ENCODE measurements around the gene PHACTR3.

PHACTR3 gene

DNA sequence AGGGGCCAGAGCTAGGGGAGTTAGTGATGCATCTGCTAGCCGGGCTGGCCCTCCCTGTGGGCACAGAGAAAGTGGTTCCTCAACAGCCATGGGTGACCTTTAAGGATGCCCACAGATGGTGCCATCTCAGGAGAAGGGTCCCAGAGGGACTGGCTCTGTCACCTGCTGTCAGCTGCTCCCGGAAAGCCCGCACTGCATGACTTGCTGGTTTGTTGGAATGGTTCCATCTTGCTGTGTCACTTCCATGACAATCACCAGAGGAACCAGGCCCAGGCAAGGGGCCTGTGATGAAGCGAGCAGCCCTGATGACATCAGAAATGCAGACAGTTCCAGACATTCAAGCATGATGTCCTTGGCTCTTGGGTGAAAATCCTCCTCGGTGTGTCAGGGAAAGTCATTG is 125.2 kb downstream of the PHACTR3 start:
- peak; percentile 72 for DNase-seq (ENCODE audit: low spot score)
- ATAC-seq (ENCODE audit: low read depth) = no peak
- H3K4me3 ChIP-seq (ENCODE audit: severe bottlenecking) = no peak overlapping the region
- no peaks in the 10 kb centered on the region for H3K9me3 ChIP-seq (ENCODE audit: severe bottlenecking)
- TF ChIP-seq, protein P1, sequence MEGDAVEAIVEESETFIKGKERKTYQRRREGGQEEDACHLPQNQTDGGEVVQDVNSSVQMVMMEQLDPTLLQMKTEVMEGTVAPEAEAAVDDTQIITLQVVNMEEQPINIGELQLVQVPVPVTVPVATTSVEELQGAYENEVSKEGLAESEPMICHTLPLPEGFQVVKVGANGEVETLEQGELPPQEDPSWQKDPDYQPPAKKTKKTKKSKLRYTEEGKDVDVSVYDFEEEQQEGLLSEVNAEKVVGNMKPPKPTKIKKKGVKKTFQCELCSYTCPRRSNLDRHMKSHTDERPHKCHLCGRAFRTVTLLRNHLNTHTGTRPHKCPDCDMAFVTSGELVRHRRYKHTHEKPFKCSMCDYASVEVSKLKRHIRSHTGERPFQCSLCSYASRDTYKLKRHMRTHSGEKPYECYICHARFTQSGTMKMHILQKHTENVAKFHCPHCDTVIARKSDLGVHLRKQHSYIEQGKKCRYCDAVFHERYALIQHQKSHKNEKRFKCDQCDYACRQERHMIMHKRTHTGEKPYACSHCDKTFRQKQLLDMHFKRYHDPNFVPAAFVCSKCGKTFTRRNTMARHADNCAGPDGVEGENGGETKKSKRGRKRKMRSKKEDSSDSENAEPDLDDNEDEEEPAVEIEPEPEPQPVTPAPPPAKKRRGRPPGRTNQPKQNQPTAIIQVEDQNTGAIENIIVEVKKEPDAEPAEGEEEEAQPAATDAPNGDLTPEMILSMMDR (IDR thresholded peaks at IDR 0.05; ENCODE audit: poor library complexity, severe bottlenecking) = no peak
- H3K27ac ChIP-seq (ENCODE audit: poor library complexity, severe bottlenecking) = no peak overlapping the region
- H3K27me3 ChIP-seq (ENCODE audit: insufficient read depth, poor library complexity, severe bottlenecking) = peaks cover 90% of the 10 kb centered on the region
- no peaks in the 10 kb centered on the region for H3K4me1 ChIP-seq (ENCODE audit: insufficient read depth, poor library complexity, severe bottlenecking)
- H3K36me3 ChIP-seq (ENCODE audit: low read depth) = no peaks in the 10 kb centered on the region

- DNase-seq (ENCODE audit: low spot score) = no peak
- peaks cover 96% of the 10 kb centered on the region for H3K27me3 ChIP-seq (ENCODE audit: insufficient read depth, poor library complexity, severe bottlenecking)
- no peak overlapping the region for H3K27ac ChIP-seq (ENCODE audit: poor library complexity, severe bottlenecking)
- H3K9me3 ChIP-seq (ENCODE audit: severe bottlenecking) = no peaks in the 10 kb centered on the region
- TF ChIP-seq, protein P1 (IDR thresholded peaks at IDR 0.05; ENCODE audit: poor library complexity, severe bottlenecking) = no peak
- H3K36me3 ChIP-seq (ENCODE audit: low read depth) = no peaks in the 10 kb centered on the region
- H3K4me1 ChIP-seq (ENCODE audit: insufficient read depth, poor library complexity, severe bottlenecking) = no peaks in the 10 kb centered on the region
- H3K4me3 ChIP-seq (ENCODE audit: severe bottlenecking) = no peak overlapping the region
- no peak for ATAC-seq (ENCODE audit: low read depth)
Measured at GRCh38 chr20:59730722-59731121, 126.4 kb downstream of the PHACTR3 start.

DNA sequence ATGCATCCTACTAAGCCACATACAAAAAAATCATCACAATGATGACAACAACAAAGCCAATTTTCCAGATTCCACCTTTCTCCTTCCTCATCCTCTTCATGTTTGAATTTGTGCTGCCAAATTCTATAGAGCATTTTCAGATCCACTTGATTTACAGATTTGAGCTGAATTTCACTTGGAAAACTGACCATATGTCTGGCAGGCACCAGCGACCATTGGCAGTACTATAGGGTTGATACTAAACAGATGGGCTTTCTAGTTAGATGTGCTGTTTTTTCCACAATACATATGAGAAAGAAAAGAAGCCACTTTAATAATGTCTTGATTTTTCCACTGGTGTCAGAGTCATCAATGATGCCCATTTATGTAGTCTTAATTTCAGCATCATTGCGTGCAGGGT is 127.0 kb downstream of the PHACTR3 start:
- no peak overlapping the region for H3K27ac ChIP-seq (ENCODE audit: poor library complexity, severe bottlenecking)
- H3K27me3 ChIP-seq (ENCODE audit: insufficient read depth, poor library complexity, severe bottlenecking) = peaks cover 95% of the 10 kb centered on the region
- TF ChIP-seq, protein P1 (IDR thresholded peaks at IDR 0.05; ENCODE audit: poor library complexity, severe bottlenecking) = no peak
- DNase-seq (ENCODE audit: low spot score) = peak; percentile 30
- no peaks in the 10 kb centered on the region for H3K36me3 ChIP-seq (ENCODE audit: low read depth)
- ATAC-seq (ENCODE audit: low read depth) = no peak
- no peaks in the 10 kb centered on the region for H3K9me3 ChIP-seq (ENCODE audit: severe bottlenecking)
- no peak overlapping the region for H3K4me3 ChIP-seq (ENCODE audit: severe bottlenecking)
- H3K4me1 ChIP-seq (ENCODE audit: insufficient read depth, poor library complexity, severe bottlenecking) = no peaks in the 10 kb centered on the region

GRCh38 chr20:59733351-59733750 is 129.0 kb downstream of the PHACTR3 start:
- Histone ChIP-seq H3K4me3 (ENCODE audit: severe bottlenecking) (no peak overlapping the region), H3K9me3 (ENCODE audit: severe bottlenecking) (no peaks in the 10 kb centered on the region), H3K36me3 (ENCODE audit: low read depth) (no peaks in the 10 kb centered on the region), H3K27me3 (ENCODE audit: insufficient read depth, poor library complexity, severe bottlenecking) (peaks cover 95% of the 10 kb centered on the region), H3K4me1 (ENCODE audit: insufficient read depth, poor library complexity, severe bottlenecking) (no peaks in the 10 kb centered on the region), H3K27ac (ENCODE audit: poor library complexity, severe bottlenecking) (no peak overlapping the region)
- TF ChIP-seq, protein P1 (IDR thresholded peaks at IDR 0.05; ENCODE audit: poor library complexity, severe bottlenecking) = no peak
- no peak for ATAC-seq (ENCODE audit: low read depth)
- peak; percentile 38 for DNase-seq (ENCODE audit: low spot score)

DNA sequence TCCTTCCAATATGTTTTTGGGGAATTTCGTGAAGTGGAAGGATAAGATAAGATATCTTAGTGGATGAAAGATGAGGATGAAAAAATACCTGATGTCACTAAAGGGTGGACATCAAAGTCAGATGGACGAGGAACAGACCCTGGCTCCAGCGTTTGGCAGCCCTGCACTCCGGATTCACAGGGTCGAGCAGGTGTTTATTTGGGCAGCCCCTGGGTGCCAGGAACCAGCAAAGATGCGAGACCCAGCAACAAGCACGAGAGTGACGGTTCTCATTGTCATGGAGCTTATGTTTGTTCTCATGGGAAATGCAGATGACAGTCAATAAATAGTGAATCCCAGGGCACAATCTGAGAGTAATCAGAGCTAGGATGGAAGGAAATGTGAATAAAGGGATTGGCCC is 131.1 kb downstream of the PHACTR3 start:
- peak; percentile 59 for DNase-seq (ENCODE audit: low spot score)
- H3K9me3 ChIP-seq (ENCODE audit: severe bottlenecking) = no peaks in the 10 kb centered on the region
- no peak overlapping the region for H3K27ac ChIP-seq (ENCODE audit: poor library complexity, severe bottlenecking)
- no peaks in the 10 kb centered on the region for H3K36me3 ChIP-seq (ENCODE audit: low read depth)
- ATAC-seq (ENCODE audit: low read depth) = no peak
- no peak overlapping the region for H3K4me3 ChIP-seq (ENCODE audit: severe bottlenecking)
- no peaks in the 10 kb centered on the region for H3K4me1 ChIP-seq (ENCODE audit: insufficient read depth, poor library complexity, severe bottlenecking)
- TF ChIP-seq, protein P1 (IDR thresholded peaks at IDR 0.05; ENCODE audit: poor library complexity, severe bottlenecking) = no peak
- peaks cover 97% of the 10 kb centered on the region for H3K27me3 ChIP-seq (ENCODE audit: insufficient read depth, poor library complexity, severe bottlenecking)
